Prostate gland (tissue), 2 donors: ENCODE results near the gene MLC1.

Source experiments
- CTCF ChIP-seq, 4 experiments: fragments of 200-600 bp in 2 of 4; fragments of 450-650 bp in 2 of 4; sonication (generic) in 2 of 4; IDR thresholded peaks; 1 replicate in 3 of 4; 2 replicates in 1 of 4; pipeline ENCODE4 v1.5.1; 2016 to 2019; ENCODE audit warnings: antibody characterized with exemption in 4 of 4, mild to moderate bottlenecking in 2 of 4, moderate library complexity in 2 of 4
- POLR2A ChIP-seq: fragments of 450-650 bp; IDR thresholded peaks from one replicate; pipeline ENCODE4 v1.6.1; 2016; ENCODE audit warnings: antibody characterized with exemption, mild to moderate bottlenecking

GRCh38 chr22:50025993-50026392 is 59.2 kb downstream of the MLC1 start:
- TF ChIP-seq CTCF (IDR thresholded peaks at IDR 0.05): no peak
- no peak for TF ChIP-seq POLR2A
